Brain microvascular endothelial cell (primary cell): ENCODE data around the gene SLC36A4.
"Not testable (repeated sequence)": the region's sequence is repeated elsewhere in the genome, so short reads cannot be mapped to it uniquely, and the experiment has no call there.

Experiments
- DNase-seq: peaks from one replicate; pipeline ENCODE4 v3.0.0-alpha.2; 2020
- H3K27ac ChIP-seq: fragments of 250-450 bp; sonication (Bioruptor Pico); 2 replicates; pipeline ENCODE4 v1.5.1; 2020; ENCODE audit warnings: mild to moderate bottlenecking, moderate library complexity
- H3K27me3 ChIP-seq: fragments of 250-450 bp; sonication (Bioruptor Pico); replicated peaks from 2 replicates; pipeline ENCODE4 v1.5.1; 2020; ENCODE audit warnings: mild to moderate bottlenecking
- H3K36me3 ChIP-seq: fragments of 250-450 bp; sonication (Bioruptor Pico); replicated peaks from 2 replicates; pipeline ENCODE4 v1.5.1; 2020; ENCODE audit warnings: mild to moderate bottlenecking
- H3K4me3 ChIP-seq: 2 replicates; pipeline ENCODE4 v1.5.1; 2011; ENCODE audit warnings: low read depth, mild to moderate bottlenecking, control low read depth, low read length, moderate library complexity
- in situ Hi-C: cut with HindIII; loops from 2 replicates; pipeline ENCODE4 v1.10.0; 2017; ENCODE audit warnings: low sequenced_read_pairs, low pct_ligation_motif_present
- TF ChIP-seq, protein P1 (sequence below): IDR thresholded peaks from 2 replicates; pipeline ENCODE4 v1.5.1; 2011; ENCODE audit warnings: low read depth, mild to moderate bottlenecking, moderate library complexity, low read length, control low read depth, inconsistent platforms; ENCODE audit errors: missing control alignments

SLC36A4 gene

DNA sequence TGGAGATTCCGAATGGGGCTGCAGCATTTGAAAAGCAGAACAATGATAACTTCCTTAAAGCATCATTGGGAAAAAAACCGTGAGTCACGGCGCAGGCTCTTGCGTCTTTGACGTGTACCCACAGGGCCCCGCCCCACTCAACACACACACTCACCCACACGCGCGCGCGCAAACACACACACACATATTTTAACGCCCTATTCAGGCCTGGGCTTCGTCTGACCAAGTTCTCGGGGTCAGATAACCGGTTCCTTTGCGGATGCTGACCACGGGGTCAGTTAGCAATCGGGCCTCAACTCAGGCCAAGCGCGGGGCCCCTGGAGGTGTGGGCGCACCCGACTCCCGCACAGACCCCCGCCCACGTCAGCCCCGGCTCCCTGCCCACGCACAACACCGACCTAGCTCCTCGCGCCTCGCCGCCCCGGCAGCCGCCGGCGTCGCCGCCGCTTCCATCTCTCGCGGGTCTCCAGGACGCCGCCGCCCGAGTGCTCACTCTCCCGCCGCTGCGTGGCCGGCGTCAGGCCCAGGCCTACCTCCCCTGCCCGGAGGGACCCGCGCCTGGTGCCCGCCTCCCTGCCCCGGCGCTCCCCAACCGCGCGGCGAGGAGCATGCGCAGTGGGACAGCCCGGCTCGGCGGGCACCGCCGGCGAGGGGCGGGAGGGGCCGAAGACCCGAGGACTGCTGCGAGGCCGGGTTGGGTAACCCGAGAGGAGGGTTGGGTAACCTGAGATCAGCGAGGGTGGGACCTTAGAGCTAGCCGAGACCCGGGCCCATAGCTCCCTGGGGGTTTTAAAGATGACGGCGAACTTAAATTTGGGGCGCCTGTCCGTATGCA lies at the start of gene SLC36A4:
Gene SLC36A4, minus strand, starts transcription at position 612 of the 835 bp plus-strand sequence. Its CDS starts 159 bp downstream, at position 453.
- peak; percentile 95 for DNase-seq
- H3K27ac ChIP-seq, result peak within 1 kb of the TSS; percentile 93
- no peaks in the 10 kb centered on the region for H3K36me3 ChIP-seq
- no peaks in the 10 kb centered on the region for H3K27me3 ChIP-seq
- TF ChIP-seq, protein P1, sequence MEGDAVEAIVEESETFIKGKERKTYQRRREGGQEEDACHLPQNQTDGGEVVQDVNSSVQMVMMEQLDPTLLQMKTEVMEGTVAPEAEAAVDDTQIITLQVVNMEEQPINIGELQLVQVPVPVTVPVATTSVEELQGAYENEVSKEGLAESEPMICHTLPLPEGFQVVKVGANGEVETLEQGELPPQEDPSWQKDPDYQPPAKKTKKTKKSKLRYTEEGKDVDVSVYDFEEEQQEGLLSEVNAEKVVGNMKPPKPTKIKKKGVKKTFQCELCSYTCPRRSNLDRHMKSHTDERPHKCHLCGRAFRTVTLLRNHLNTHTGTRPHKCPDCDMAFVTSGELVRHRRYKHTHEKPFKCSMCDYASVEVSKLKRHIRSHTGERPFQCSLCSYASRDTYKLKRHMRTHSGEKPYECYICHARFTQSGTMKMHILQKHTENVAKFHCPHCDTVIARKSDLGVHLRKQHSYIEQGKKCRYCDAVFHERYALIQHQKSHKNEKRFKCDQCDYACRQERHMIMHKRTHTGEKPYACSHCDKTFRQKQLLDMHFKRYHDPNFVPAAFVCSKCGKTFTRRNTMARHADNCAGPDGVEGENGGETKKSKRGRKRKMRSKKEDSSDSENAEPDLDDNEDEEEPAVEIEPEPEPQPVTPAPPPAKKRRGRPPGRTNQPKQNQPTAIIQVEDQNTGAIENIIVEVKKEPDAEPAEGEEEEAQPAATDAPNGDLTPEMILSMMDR, result no peak
- in situ Hi-C loops, result no loop called here
- H3K4me3 ChIP-seq, result peak within 1 kb of the TSS; percentile 68

DNA sequence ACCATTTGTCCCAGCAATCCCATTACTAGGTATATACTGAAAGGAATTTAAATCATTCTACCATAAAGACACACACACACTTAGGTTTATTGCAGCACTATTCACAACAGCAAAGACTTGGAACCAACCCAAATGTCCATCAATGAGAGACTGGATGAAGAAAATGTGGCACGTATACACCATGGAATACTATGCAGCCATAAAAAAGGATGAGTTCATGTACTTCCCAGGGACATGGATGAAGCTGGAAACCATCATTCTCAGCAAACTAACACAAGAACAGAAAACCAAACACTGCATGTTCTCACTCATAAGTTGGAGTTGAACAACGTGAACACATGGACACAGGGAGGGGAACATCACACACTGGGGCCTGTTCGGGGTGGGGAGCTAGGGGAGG lies 49.0 kb upstream of the SLC36A4 start:
- H3K36me3 ChIP-seq, H3K4me3 ChIP-seq, DNase-seq, H3K27me3 ChIP-seq, H3K27ac ChIP-seq: not testable (repeated sequence)
- in situ Hi-C loops, result loop anchor here (25.0 kb wide), 1 partner anchor 416 kb away; the partner anchor contains the start of gene CEP295

DNA sequence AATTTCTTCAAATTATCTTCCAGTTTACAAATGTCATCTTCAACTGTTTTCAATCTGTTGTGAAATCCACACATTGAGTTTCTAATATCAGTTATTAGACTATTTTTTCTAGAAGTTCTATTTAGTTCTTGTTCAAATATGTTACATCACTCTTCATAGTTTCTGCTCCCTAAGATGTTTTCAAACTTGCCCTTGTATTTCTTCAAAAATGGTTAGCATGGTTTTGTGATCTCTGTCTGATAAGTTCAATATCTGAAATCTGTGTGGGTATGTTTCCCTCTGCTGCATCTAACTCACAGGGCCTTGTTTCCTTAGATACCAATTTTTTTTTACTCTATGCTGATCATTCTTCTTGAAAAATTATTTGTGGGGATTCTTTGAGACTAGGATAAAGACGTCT lies 46.2 kb upstream of the SLC36A4 start:
- in situ Hi-C loops, result loop anchor here (25.0 kb wide), 1 partner anchor 418 kb away; the partner anchor contains the start of gene CEP295
- TF ChIP-seq, protein P1, result no peak
- H3K4me3 ChIP-seq, result no peak overlapping the region
- no peak for DNase-seq
- no peaks in the 10 kb centered on the region for H3K36me3 ChIP-seq
- no peak overlapping the region for H3K27ac ChIP-seq
- H3K27me3 ChIP-seq, result no peaks in the 10 kb centered on the region

DNA sequence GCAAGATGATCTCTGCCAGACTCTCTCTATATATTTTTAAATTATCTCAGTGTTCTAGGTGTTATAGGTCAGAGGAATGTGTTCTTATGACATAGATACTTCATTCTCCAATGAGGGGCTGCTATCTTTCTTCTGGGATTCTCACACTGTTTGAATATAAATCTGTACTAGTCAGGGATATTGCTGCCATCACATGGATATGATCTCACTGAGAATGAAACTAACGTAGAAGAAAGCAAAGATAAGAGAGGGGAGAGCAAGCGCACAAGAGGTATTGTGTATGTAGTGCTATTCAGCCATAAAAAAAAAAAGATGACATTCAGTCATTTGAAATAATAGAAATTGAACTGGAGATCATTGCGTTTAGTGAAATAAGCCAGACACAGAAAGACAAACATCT lies 42.2 kb upstream of the SLC36A4 start:
- no peak overlapping the region for H3K27ac ChIP-seq
- DNase-seq, result no peak
- H3K27me3 ChIP-seq, result no peaks in the 10 kb centered on the region
- H3K4me3 ChIP-seq, result no peak overlapping the region
- in situ Hi-C loops, result loop anchor here (25.0 kb wide), 1 partner anchor 422 kb away; the partner anchor contains the start of gene CEP295
- TF ChIP-seq, protein P1, result no peak
- no peaks in the 10 kb centered on the region for H3K36me3 ChIP-seq

DNA sequence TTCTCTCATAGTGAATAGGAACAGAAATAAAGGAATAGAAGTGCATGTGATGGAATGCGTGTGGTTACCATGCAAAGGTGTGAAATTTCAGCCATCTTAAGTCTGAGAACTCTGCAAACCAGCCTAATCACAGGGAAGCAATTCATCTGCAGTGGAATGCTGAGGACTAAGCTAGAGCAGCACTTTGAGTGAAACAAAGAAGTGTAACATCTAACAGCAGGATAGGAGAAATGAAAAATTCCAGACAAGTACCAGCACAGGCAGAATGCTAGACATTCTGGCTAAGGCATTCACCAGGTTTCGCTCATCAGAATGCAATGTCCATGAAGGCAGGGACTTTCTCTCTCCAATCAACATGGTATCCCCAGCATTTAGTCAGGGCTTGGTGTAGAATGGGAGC lies 41.2 kb upstream of the SLC36A4 start:
- in situ Hi-C loops, result loop anchor here (25.0 kb wide), 1 partner anchor 423 kb away; the partner anchor contains the start of gene CEP295
- Histone ChIP-seq H3K27me3 (no peaks in the 10 kb centered on the region), H3K4me3 (no peak overlapping the region), H3K36me3 (no peaks in the 10 kb centered on the region), H3K27ac (no peak overlapping the region)
- DNase-seq, result no peak
- TF ChIP-seq, protein P1, result no peak
